GM12874 (cell line): ENCODE measurements around the gene ZNF680.

ENCODE experiments used
- CTCF ChIP-seq: IDR thresholded peaks from 2 replicates; pipeline ENCODE4 v1.5.1; 2011; ENCODE audit warnings: low read depth, mild to moderate bottlenecking, control low read depth, low read length, moderate library complexity; ENCODE audit not compliant: insufficient read depth

Gene ZNF680

GRCh38 chr7:64515330-64515729 is 47.5 kb downstream of the ZNF680 start:
- no peak for TF ChIP-seq CTCF

- no peak for TF ChIP-seq CTCF
Measured at GRCh38 chr7:64509583-64509982, 53.3 kb downstream of the ZNF680 start.

GRCh38 chr7:64504581-64505120 is 58.2 kb downstream of the ZNF680 start:
- no peak for TF ChIP-seq CTCF

- TF ChIP-seq CTCF, result no peak
Measured at GRCh38 chr7:64498270-64498669, 64.6 kb downstream of the ZNF680 start.

GRCh38 chr7:64494912-64495461 is 67.9 kb downstream of the ZNF680 start:
- no peak for TF ChIP-seq CTCF

GRCh38 chr7:64485623-64486022 is 77.2 kb downstream of the ZNF680 start:
- no peak for TF ChIP-seq CTCF
